Adipose tissue (tissue), 3 donors: Measurements from ENCODE around the gene LPP. TPM values are rescaled to one million over a fixed set of nuclear protein-coding genes. Genes with fewer than 3 reads are reported as not detected.
A peak's percentile ranks its signal among the peaks of the same experiment; 100 is the strongest.

ENCODE experiments used
- H3K27ac ChIP-seq: one replicate; pipeline ENCODE4 v1.5.1; 2013; ENCODE audit warnings: low read depth, low read length
- WGBS, 3 donors: extraction: QIAGEN DNeasy Blood & Tissue Kit; methylation state at CpG; one replicate each; pipeline ENCODE4 v1.1.7; 2013; 5-methylcytosine and 5-hydroxymethylcytosine counted together
- polyA plus RNA-seq, 3 donors: library from polyadenylated mRNA; stranded (reverse); fragments of 200-250 nt; gene quantifications; one replicate each; pipeline ENCODE4 v1.2.3, GENCODE V29; 2013
- donor health status: healthy with polysubstance abuse.
- donor health status: Bipolar disorder and iron deficiency.
- donor health status: healthy.

LPP gene
- polyA plus RNA-seq, 3 donors: 3.6 to 25.6 (median 11.3) TPM

GRCh38 chr3:188208516-188208981, 54.6 kb downstream of the LPP start:
- 70 to 85% (median 80%) methylated on average over 7 of the region's 7 CpGs for WGBS, 3 donors
- H3K27ac ChIP-seq: no peak overlapping the region

- 82 to 88% (median 86%) methylated on average over 3 of the region's 3 CpGs for WGBS, 3 donors
- no peak overlapping the region for H3K27ac ChIP-seq
Observed at GRCh38 chr3:188209034-188209433, 55.1 kb downstream of the LPP start.

GRCh38 chr3:188209740-188210139, 55.8 kb downstream of the LPP start:
- H3K27ac ChIP-seq: no peak overlapping the region
- WGBS, 3 donors: 92 to 96% (median 93%) methylated on average over 1 of the region's 1 CpG

GRCh38 chr3:188211476-188211875, 57.5 kb downstream of the LPP start:
- no peak overlapping the region for H3K27ac ChIP-seq
- WGBS, 3 donors: 82 to 91% (median 89%) methylated on average over 4 of the region's 4 CpGs

- peak overlapping the region; percentile 13 for H3K27ac ChIP-seq
- 77 to 82% (median 81%) methylated on average over 9 of the region's 9 CpGs for WGBS, 3 donors
Observed at GRCh38 chr3:188212308-188212969, 58.5 kb downstream of the LPP start.

GRCh38 chr3:188214442-188214841, 60.5 kb downstream of the LPP start:
- WGBS, 3 donors: 50 to 77% (median 60%) methylated on average over 1 of the region's 1 CpG
- H3K27ac ChIP-seq: no peak overlapping the region

- 95 to 97% (median 96%) methylated on average over 2 of the region's 2 CpGs for WGBS, 3 donors
- H3K27ac ChIP-seq: no peak overlapping the region
Observed at GRCh38 chr3:188215129-188215528, 61.2 kb downstream of the LPP start.

- 43 to 89% (median 85%) methylated on average over 4 of the region's 4 CpGs for WGBS, 3 donors
- no peak overlapping the region for H3K27ac ChIP-seq
Observed at GRCh38 chr3:188217011-188217463, 63.1 kb downstream of the LPP start.

- no peak overlapping the region for H3K27ac ChIP-seq
- WGBS, 3 donors: 71 to 87% (median 81%) methylated on average over 4 of the region's 4 CpGs
Observed at GRCh38 chr3:188217726-188218125, 63.8 kb downstream of the LPP start.

- no peak overlapping the region for H3K27ac ChIP-seq
- 78 to 93% (median 79%) methylated on average over 1 of the region's 1 CpG for WGBS, 3 donors
Observed at GRCh38 chr3:188218603-188219002, 64.6 kb downstream of the LPP start.

- H3K27ac ChIP-seq: no peak overlapping the region
- WGBS, 3 donors: 79 to 94% (median 90%) methylated on average over 5 of the region's 5 CpGs
Observed at GRCh38 chr3:188219147-188219546, 65.2 kb downstream of the LPP start.

GRCh38 chr3:188220097-188220788, 66.3 kb downstream of the LPP start:
- WGBS, 3 donors: 92 to 96% (median 95%) methylated on average over 6 of the region's 6 CpGs
- H3K27ac ChIP-seq: no peak overlapping the region

GRCh38 chr3:188220988-188221818, 67.2 kb downstream of the LPP start:
- WGBS, 3 donors: 74 to 79% (median 79%) methylated on average over 11 of the region's 11 CpGs
- H3K27ac ChIP-seq: peak overlapping the region; percentile 29

- 96 to 97% (median 97%) methylated on average over 3 of the region's 3 CpGs for WGBS, 3 donors
- no peak overlapping the region for H3K27ac ChIP-seq
Observed at GRCh38 chr3:188223936-188224335, 70.0 kb downstream of the LPP start.

- 63 to 98% (median 81%) methylated on average over 3 of the region's 3 CpGs for WGBS, 3 donors
- H3K27ac ChIP-seq: no peak overlapping the region
Observed at GRCh38 chr3:188227442-188227841, 73.5 kb downstream of the LPP start.

- WGBS, 3 donors: 54 to 81% (median 63%) methylated on average over 7 of the region's 7 CpGs
- no peak overlapping the region for H3K27ac ChIP-seq
Observed at GRCh38 chr3:188229177-188229576, 75.2 kb downstream of the LPP start.

- H3K27ac ChIP-seq: no peak overlapping the region
- 90 to 97% (median 95%) methylated on average over 2 of the region's 2 CpGs for WGBS, 3 donors
Observed at GRCh38 chr3:188229726-188230125, 75.8 kb downstream of the LPP start.

- 87 to 94% (median 92%) methylated on average over 5 of the region's 5 CpGs for WGBS, 3 donors
- no peak overlapping the region for H3K27ac ChIP-seq
Observed at GRCh38 chr3:188230962-188231361, 77.0 kb downstream of the LPP start.

- WGBS, 3 donors: 95 to 98% (median 97%) methylated on average over 8 of the region's 8 CpGs
- H3K27ac ChIP-seq: no peak overlapping the region
Observed at GRCh38 chr3:188231456-188231855, 77.5 kb downstream of the LPP start.
